Endothelial cell of umbilical vein (primary cell): ENCODE data around the gene SFMBT2. TPM values are rescaled to one million over a fixed set of nuclear protein-coding genes. Genes with fewer than 3 reads are reported as not detected.

Experiments used
- BruUV-seq: library from RNA; stranded (reverse); fragments of 400-500 nt; replicated peaks from 2 replicates; lab custom pipeline; 2021; lab: Mats Ljungman, UMichigan
- CTCF ChIA-PET: fragments of 300-600, 350-600 bp; sonication (Branson Sonifier 250); formaldehyde crosslinking; loops from one replicate; lab custom pipeline; 2021; ENCODE audit warnings: antibody characterized with exemption, inconsistent platforms; lab: Charles Lee
- POLR2A ChIA-PET: fragments of 300-600, 350-600 bp; sonication (Branson Sonifier 250); formaldehyde crosslinking; loops from one replicate; lab custom pipeline; 2021; ENCODE audit warnings: antibody characterized with exemption, inconsistent platforms; lab: Charles Lee
- DNase-seq: peaks from one replicate; pipeline ENCODE4 v3.0.0-alpha.2; 2011; ENCODE audit warnings: low read depth, low spot score
- FAIRE-seq: peaks from 2 replicates; lab custom pipeline; 2011; peaks lifted over from hg19 to GRCh38; lab: Jason Lieb, UNC
- H2AFZ ChIP-seq: 2 replicates; pipeline ENCODE4 v1.6.0; 2012; ENCODE audit warnings: low read depth, low read length, control low read depth, inconsistent platforms
- H3K27ac ChIP-seq: 2 replicates; pipeline ENCODE4 v1.5.1; 2011; ENCODE audit warnings: low read depth, mild to moderate bottlenecking, control low read depth, low read length, moderate library complexity; ENCODE audit not compliant: insufficient read depth
- H3K27me3 ChIP-seq, 2 experiments: 2 replicates each; pipeline versions ENCODE4 v1.6.0 to v1.6.1; 2011; ENCODE audit warnings: low read length in 2 of 2, mixed read lengths in 1 of 2; ENCODE audit not compliant: control insufficient read depth in 2 of 2, insufficient read depth in 2 of 2
- H3K36me3 ChIP-seq, 2 experiments: 2 replicates in 1 of 2; 3 replicates in 1 of 2; pipeline ENCODE4 v1.5.1; 2011; ENCODE audit warnings: low read length in 2 of 2, mild to moderate bottlenecking in 1 of 2, moderate library complexity in 1 of 2; ENCODE audit not compliant: control insufficient read depth in 2 of 2, insufficient read depth in 2 of 2; ENCODE audit errors: extremely low read depth in 1 of 2
- H3K4me1 ChIP-seq: 3 replicates; pipeline ENCODE4 v1.5.1; 2011; ENCODE audit warnings: mild to moderate bottlenecking, low read length; ENCODE audit not compliant: control insufficient read depth, insufficient read depth; ENCODE audit errors: extremely low read depth
- H3K4me2 ChIP-seq: 2 replicates; pipeline ENCODE4 v1.6.1; 2011; ENCODE audit warnings: low read length, control low read depth, mixed read lengths; ENCODE audit not compliant: insufficient read depth
- H3K4me3 ChIP-seq, 3 experiments: fragments of 200-600 bp in 1 of 3; sonication (generic), shearing (Covaris generic) in 1 of 3; replicated peaks in 1 of 3; 2 replicates each; pipeline ENCODE4 v1.5.1; 2011 to 2016; ENCODE audit warnings: control low read depth in 3 of 3, low read length in 3 of 3, mild to moderate bottlenecking in 2 of 3, inconsistent platforms in 1 of 3, low read depth in 1 of 3, moderate library complexity in 1 of 3; ENCODE audit not compliant: insufficient read depth in 1 of 3
- H3K79me2 ChIP-seq: 2 replicates; pipeline ENCODE4 v1.6.0; 2012; ENCODE audit warnings: low read length, inconsistent platforms; ENCODE audit not compliant: control insufficient read depth, insufficient read depth
- H3K9ac ChIP-seq: replicated peaks from 2 replicates; pipeline ENCODE3; 2011; ENCODE audit warnings: low read length, control low read depth; ENCODE audit not compliant: insufficient read depth; ENCODE audit errors: extremely low read depth
- H3K9me1 ChIP-seq: replicated peaks from 3 replicates; pipeline ENCODE4 v1.6.0; 2011; ENCODE audit warnings: mild to moderate bottlenecking, low read length; ENCODE audit not compliant: control insufficient read depth, insufficient read depth; ENCODE audit errors: extremely low read depth
- H3K9me3 ChIP-seq: replicated peaks from 2 replicates; pipeline ENCODE4 v1.5.1; 2012; ENCODE audit warnings: low read length, inconsistent platforms; ENCODE audit not compliant: control insufficient read depth, insufficient read depth
- H4K20me1 ChIP-seq: replicated peaks from 2 replicates; pipeline ENCODE3; 2011; ENCODE audit warnings: mild to moderate bottlenecking, low read length; ENCODE audit not compliant: control insufficient read depth, insufficient read depth; ENCODE audit errors: extremely low read depth
- CTCF ChIP-seq, 2 donors: IDR thresholded peaks; 1 replicate in 1 of 2; 2 replicates in 1 of 2; pipeline ENCODE4 v1.5.1; 2011; ENCODE audit warnings: low read length in 2 of 2, mild to moderate bottlenecking in 2 of 2, moderate library complexity in 2 of 2, control low read depth in 1 of 2, inconsistent platforms in 1 of 2, low read depth in 1 of 2; ENCODE audit not compliant: insufficient read depth in 1 of 2; ENCODE audit errors: extremely low read depth in 1 of 2
- EZH2 ChIP-seq: IDR thresholded peaks from 2 replicates; pipeline ENCODE4 v1.6.1; 2012; ENCODE audit warnings: borderline replicate concordance, low read depth, mild to moderate bottlenecking, moderate library complexity, low read length, inconsistent platforms; ENCODE audit not compliant: severe bottlenecking
- FOS ChIP-seq: IDR thresholded peaks from 2 replicates; pipeline ENCODE4 v1.6.1; 2011; ENCODE audit warnings: mild to moderate bottlenecking, low read length, moderate library complexity, borderline replicate concordance; ENCODE audit not compliant: insufficient read depth
- GATA2 ChIP-seq: IDR thresholded peaks from 2 replicates; pipeline ENCODE4 v1.7.0; 2011; ENCODE audit warnings: low read depth, mild to moderate bottlenecking, moderate library complexity, mixed read lengths, low read length; ENCODE audit not compliant: insufficient read length, insufficient read depth
- JUN ChIP-seq: IDR thresholded peaks from 2 replicates; pipeline ENCODE4 v1.6.1; 2011; ENCODE audit warnings: borderline replicate concordance, low read depth; ENCODE audit not compliant: insufficient read length, insufficient read depth
- MYC ChIP-seq: IDR thresholded peaks from one replicate; pipeline ENCODE4 v1.6.1; 2011; ENCODE audit warnings: mild to moderate bottlenecking, low read depth, low read length
- POLR2A ChIP-seq: IDR thresholded peaks from 2 replicates; pipeline ENCODE4 v1.6.1; 2012; ENCODE audit warnings: low read depth, mild to moderate bottlenecking, control low read depth, low read length
- POLR2AphosphoS5 ChIP-seq: IDR thresholded peaks from 2 replicates; pipeline ENCODE4 v1.6.1; 2012; ENCODE audit warnings: low read depth, mild to moderate bottlenecking, control low read depth, low read length, moderate library complexity; ENCODE audit not compliant: insufficient read depth
- dilution Hi-C: fragments of 300-500 bp; cut with MboI; formaldehyde crosslinking; loops from one replicate; pipeline ENCODE4 v1.15.0; 2019; ENCODE audit warnings: low sequenced_read_pairs; ENCODE audit not compliant: extremely low pct_ligation_motif_present
- intact Hi-C: fragments of 100-400 bp; cut with micrococcal nuclease; formaldehyde crosslinking; loops from one replicate; pipeline ENCODE4 v1.10.0; 2022
- polyA plus RNA-seq, 4 experiments: library from polyadenylated mRNA; depleted of rRNA in 3 of 4; stranded (reverse) in 3 of 4; unstranded in 1 of 4; fragments of >200 nt; gene quantifications; 2 replicates each; pipeline versions ENCODE4 v1.2.1 to v1.2.3, GENCODE V29; 2011 to 2012; ENCODE audit warnings: missing spikeins in 1 of 4
- total RNA-seq: library from RNA; stranded (reverse); gene quantifications from 2 replicates; pipeline ENCODE4 v1.2.3, GENCODE V29; 2021
- TF ChIP-seq, protein P1 (sequence below): IDR thresholded peaks from 2 replicates; pipeline ENCODE4 v1.6.1; 2011; ENCODE audit not compliant: insufficient read depth, insufficient read length

The SFMBT2 gene
- total and polyA plus RNA-seq, 2 donors (not counting 3 experiments of a cell fraction or from before 2014, with no cell fraction given): 0.14 to 0.64 TPM

DNA sequence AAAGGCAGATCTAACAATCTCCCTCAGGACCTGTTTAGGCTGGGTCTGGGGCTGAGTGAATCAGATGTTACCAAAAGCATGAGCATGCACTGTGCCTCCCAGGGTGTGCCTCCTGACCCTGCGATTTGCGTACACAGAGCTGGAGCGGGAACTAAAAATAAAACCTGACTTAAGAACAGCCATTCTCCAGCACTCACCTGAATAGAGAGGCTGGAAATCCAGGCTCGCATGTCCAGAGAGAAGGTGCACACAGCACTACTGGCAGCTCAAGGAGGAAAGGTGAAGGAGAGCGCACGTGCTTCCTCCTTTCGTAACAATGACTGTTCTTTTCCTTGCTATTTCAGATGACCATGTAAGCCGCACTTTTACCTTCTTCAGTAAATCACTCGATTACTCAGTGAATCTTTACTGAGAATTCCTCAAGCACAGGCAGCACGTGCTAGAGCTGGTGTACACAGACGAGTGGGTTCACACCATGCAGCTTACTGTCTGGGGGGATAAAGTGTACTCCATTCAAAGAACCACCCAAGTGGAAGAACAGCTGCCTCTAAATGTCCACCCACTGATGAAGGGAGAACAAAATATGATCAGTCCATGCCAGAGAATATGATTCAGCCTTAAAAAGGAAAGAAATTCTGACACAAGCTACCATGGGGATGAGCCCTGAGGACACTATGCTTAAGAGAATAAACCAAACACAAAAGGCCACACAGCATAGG lies 45.6 kb downstream of the SFMBT2 start:
- H3K27ac ChIP-seq: no peak overlapping the region
- H3K36me3 ChIP-seq: no peaks in the 10 kb centered on the region
- H2AFZ ChIP-seq: no peak overlapping the region
- H4K20me1 ChIP-seq: no peaks in the 10 kb centered on the region
- POLR2A ChIA-PET: no interaction called here
- DNase-seq (no peak), FAIRE-seq (no peak)
- H3K9me3 ChIP-seq: no peaks in the 10 kb centered on the region
- no peaks in the 10 kb centered on the region for H3K27me3 ChIP-seq
- intact Hi-C loops (no loop called here), dilution Hi-C loops (no loop called here)
- H3K9ac ChIP-seq: no peak overlapping the region
- CTCF ChIA-PET: no interaction called here
- H3K4me3 ChIP-seq: no peak overlapping the region
- no TSS peak for BruUV-seq
- H3K9me1 ChIP-seq: no peaks in the 10 kb centered on the region
- H3K4me1 ChIP-seq: no peaks in the 10 kb centered on the region
- H3K4me2 ChIP-seq: no peak overlapping the region
- H3K79me2 ChIP-seq: no peaks in the 10 kb centered on the region
- TF ChIP-seq CTCF (IDR thresholded peaks at IDR 0.05; ENCODE audit: extremely low read depth in 1 of 2, insufficient read depth in 1 of 2, low read depth in 1 of 2, low read length in 2 of 2): no peak
- TF ChIP-seq MYC: no peak
- no peak for TF ChIP-seq POLR2AphosphoS5
- TF ChIP-seq, protein P1, sequence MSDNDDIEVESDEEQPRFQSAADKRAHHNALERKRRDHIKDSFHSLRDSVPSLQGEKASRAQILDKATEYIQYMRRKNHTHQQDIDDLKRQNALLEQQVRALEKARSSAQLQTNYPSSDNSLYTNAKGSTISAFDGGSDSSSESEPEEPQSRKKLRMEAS: no peak
- TF ChIP-seq POLR2A: no peak
- TF ChIP-seq GATA2: no peak
- no peak for TF ChIP-seq EZH2
- TF ChIP-seq JUN: no peak
- TF ChIP-seq FOS: no peak
